Myometrial cell (primary cell): ENCODE measurements around the gene RNF2. TPM values are rescaled to one million over a fixed set of nuclear protein-coding genes. Genes with fewer than 3 reads are reported as not detected.

Experiments
- total RNA-seq: library from RNA; depleted of rRNA; stranded (reverse); fragments of >200 nt; gene quantifications from 2 replicates; pipeline ENCODE4 v1.2.3, GENCODE V29; 2015

Gene RNF2
- 11.0 and 14.7 TPM in 2 replicates for total RNA-seq

DNA sequence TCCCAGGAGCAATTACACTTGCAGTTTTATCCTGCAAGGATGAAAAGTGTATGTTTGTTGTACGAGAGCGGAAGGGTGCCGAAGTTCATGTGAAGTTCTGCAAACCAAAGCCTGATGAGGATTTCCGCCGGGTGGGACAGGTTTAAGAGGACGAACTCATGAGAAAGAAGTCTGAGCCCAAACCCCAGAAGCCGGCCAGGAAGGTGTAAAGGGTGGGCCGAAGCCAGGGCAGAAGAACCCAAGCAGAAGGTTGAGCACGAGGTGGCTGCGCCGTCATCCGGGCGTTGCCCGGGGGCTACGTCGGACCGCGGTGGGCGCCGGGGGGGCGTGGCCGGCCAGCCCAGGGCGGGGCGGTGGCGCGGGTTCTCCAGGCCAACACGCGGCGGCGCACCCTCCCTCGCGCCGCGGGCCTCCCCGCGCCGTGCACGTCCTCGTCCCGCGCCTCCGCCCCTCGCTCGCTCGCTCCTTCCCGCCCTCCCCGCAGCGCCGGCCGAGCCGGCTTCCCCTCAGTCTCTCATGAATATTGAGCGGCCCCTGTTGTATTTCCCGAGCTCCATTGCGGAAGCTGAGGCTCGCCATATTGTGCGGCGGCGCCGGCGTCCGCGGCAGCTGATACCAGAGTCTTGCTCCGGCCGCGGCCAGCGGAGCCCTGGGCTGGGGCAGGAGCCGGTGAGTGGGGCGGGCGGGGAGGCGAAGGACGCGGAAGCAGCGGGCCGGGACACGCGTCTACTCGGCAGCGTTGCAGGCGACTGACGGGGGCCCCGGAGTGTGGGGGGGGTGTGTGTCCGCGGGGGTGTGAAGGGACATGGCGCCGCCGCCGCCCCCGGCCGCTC lies at the start of gene RNF2:
RNF2 (plus strand) TSS at position 578 of the 833 bp plus-strand sequence. CDS start 41,996 bp downstream, outside the sequence.

Other genes with a start within 250 kb of the RNF2 start
- 23.0 and 25.4 TPM in 2 replicates for gene NIBAN1, start 71.0 kb upstream of the RNF2 start, total RNA-seq
- 13.3 and 13.8 TPM in 2 replicates for gene TRMT1L, start 111.4 kb downstream of the RNF2 start, total RNA-seq
- 2.3 and 4.3 TPM in 2 replicates for gene SWT1, start 111.6 kb downstream of the RNF2 start, total RNA-seq